ENCODE results near the gene SLC8A3.

The SLC8A3 gene

GRCh38 chr14:70173569-70173968 is 15.2 kb downstream of the SLC8A3 start:
- H3K4me1 ChIP-seq (ENCODE audit: insufficient read depth, poor library complexity, severe bottlenecking): no peaks in the 10 kb centered on the region
- ATAC-seq (ENCODE audit: low read depth) (no peak), DNase-seq (ENCODE audit: low spot score) (no peak)

GRCh38 chr14:70171726-70172125 is 17.0 kb downstream of the SLC8A3 start:
- Histone ChIP-seq H3K9me3 (ENCODE audit: severe bottlenecking) (no peaks in the 10 kb centered on the region), H3K27ac (ENCODE audit: poor library complexity, severe bottlenecking) (no peak overlapping the region), H3K36me3 (ENCODE audit: low read depth) (no peaks in the 10 kb centered on the region), H3K4me1 (ENCODE audit: insufficient read depth, poor library complexity, severe bottlenecking) (no peaks in the 10 kb centered on the region), H3K27me3 (ENCODE audit: insufficient read depth, poor library complexity, severe bottlenecking) (peaks cover 28% of the 10 kb centered on the region), H3K4me3 (ENCODE audit: severe bottlenecking) (no peak overlapping the region)
- no peak for DNase-seq (ENCODE audit: low spot score)
- ATAC-seq (ENCODE audit: low read depth): no peak
- no peak for TF ChIP-seq CTCF (IDR thresholded peaks at IDR 0.05; ENCODE audit: poor library complexity, severe bottlenecking)

More at GRCh38 chr14:70173569-70173968, 15.2 kb downstream of the SLC8A3 start:
- Histone ChIP-seq H3K4me3 (ENCODE audit: severe bottlenecking) (no peak overlapping the region), H3K27me3 (ENCODE audit: insufficient read depth, poor library complexity, severe bottlenecking) (peaks cover 28% of the 10 kb centered on the region), H3K36me3 (ENCODE audit: low read depth) (no peaks in the 10 kb centered on the region), H3K9me3 (ENCODE audit: severe bottlenecking) (no peaks in the 10 kb centered on the region), H3K27ac (ENCODE audit: poor library complexity, severe bottlenecking) (no peak overlapping the region)
- no peak for TF ChIP-seq CTCF (IDR thresholded peaks at IDR 0.05; ENCODE audit: poor library complexity, severe bottlenecking)

- Histone ChIP-seq H3K9me3 (ENCODE audit: severe bottlenecking) (no peaks in the 10 kb centered on the region), H3K27ac (ENCODE audit: poor library complexity, severe bottlenecking) (no peak overlapping the region), H3K27me3 (ENCODE audit: insufficient read depth, poor library complexity, severe bottlenecking) (peaks cover 29% of the 10 kb centered on the region), H3K4me1 (ENCODE audit: insufficient read depth, poor library complexity, severe bottlenecking) (no peaks in the 10 kb centered on the region), H3K4me3 (ENCODE audit: severe bottlenecking) (no peak overlapping the region), H3K36me3 (ENCODE audit: low read depth) (no peaks in the 10 kb centered on the region)
- TF ChIP-seq CTCF (IDR thresholded peaks at IDR 0.05; ENCODE audit: poor library complexity, severe bottlenecking): no peak
- ATAC-seq (ENCODE audit: low read depth) (no peak), DNase-seq (ENCODE audit: low spot score) (no peak)
Measured at GRCh38 chr14:70170976-70171375, 17.8 kb downstream of the SLC8A3 start.

GRCh38 chr14:70168406-70168805 is 20.3 kb downstream of the SLC8A3 start:
- Histone ChIP-seq H3K4me1 (ENCODE audit: insufficient read depth, poor library complexity, severe bottlenecking) (no peaks in the 10 kb centered on the region), H3K27ac (ENCODE audit: poor library complexity, severe bottlenecking) (no peak overlapping the region)

More at GRCh38 chr14:70168406-70168805, 20.3 kb downstream of the SLC8A3 start:
- Histone ChIP-seq H3K27me3 (ENCODE audit: insufficient read depth, poor library complexity, severe bottlenecking) (peaks cover 30% of the 10 kb centered on the region), H3K9me3 (ENCODE audit: severe bottlenecking) (no peaks in the 10 kb centered on the region), H3K4me3 (ENCODE audit: severe bottlenecking) (no peak overlapping the region), H3K36me3 (ENCODE audit: low read depth) (no peaks in the 10 kb centered on the region)
- DNase-seq (ENCODE audit: low spot score): no peak
- ATAC-seq (ENCODE audit: low read depth): no peak
- no peak for TF ChIP-seq CTCF (IDR thresholded peaks at IDR 0.05; ENCODE audit: poor library complexity, severe bottlenecking)

All from RWPE2 (cell line).